ENCODE results near the gene LYPD5.
A peak's percentile ranks its signal among the peaks of the same experiment; 100 is the strongest.
"Not testable (repeated sequence)": the region's sequence is repeated elsewhere in the genome, so short reads cannot be mapped to it uniquely, and the experiment has no call there.

Gene LYPD5

DNA sequence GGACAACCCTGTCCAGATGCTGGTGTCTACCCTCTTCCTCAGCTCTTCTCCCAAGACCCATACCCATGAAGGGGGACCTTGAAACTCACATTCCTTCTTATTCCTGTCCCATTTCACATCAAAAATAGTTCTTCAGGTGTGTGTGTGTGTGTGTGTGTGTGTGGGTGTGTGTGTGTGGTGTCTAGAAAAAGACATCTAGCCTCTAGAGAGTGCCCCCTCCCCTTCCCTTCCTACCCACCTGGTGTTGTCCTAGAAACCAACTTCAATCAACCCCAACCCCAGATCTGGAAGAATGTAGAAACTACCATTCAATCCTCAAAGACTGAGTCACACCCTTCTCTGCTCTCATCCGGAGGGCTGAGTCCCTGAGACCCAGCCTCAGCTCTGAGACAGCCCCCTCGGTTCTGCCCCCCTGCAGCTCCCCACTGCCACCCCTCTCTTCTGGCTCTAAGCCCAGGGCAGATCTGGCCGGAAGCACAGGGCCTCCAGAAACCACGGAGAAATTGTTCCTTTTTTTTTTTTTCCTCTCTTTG lies 25.0 kb downstream of the LYPD5 start:
- DNase-seq (ENCODE audit: low spot score), result no peak

DNA sequence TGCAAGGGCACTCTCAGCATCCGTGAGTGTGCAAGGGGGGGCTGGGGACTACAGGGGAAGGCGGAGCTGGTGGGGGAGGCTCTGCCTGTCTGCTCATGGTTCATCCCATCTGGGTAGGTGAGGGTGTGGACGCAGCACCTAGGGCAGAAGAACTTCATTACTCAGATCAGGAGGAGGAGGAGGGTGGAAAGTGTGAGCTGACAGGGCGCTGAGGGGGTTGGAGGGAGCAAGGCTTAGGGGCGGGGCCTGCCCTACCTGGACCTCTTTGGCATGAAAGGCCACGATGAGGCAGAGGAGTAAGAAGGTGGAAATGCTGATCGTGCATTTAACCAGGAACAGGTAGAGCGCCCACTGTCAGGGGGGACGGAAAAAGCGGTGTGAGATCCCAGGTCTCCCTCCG lies 26.0 kb downstream of the LYPD5 start:
- DNase-seq (ENCODE audit: low spot score), result no peak

DNA sequence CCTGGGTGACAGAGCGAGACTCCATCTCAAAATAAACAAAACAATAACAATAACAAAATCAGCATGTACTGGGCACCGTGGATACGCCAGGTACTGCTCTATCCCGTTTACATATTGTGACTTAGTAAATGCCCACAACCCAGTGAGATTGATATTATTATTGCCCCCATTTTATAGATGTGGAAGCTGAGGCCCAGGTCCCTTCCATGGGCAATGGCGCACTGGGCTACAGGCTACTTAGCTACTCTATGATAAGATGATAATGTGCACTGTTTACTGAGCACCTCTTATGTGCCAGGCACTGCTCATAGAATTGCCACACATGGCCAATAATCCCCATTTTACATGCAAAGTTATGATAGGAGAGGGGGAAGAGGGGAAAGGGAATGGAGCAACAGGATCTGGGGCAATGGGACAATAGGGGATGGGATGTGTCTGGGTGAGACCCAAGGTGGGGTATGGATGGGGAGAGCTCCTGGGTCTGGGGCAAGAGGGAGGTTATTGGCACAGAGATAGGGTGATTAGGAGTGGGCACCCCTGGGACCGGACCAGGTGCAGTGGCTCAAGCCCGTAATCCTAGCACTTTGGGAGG lies 26.9 kb downstream of the LYPD5 start:
- DNase-seq (ENCODE audit: low spot score), result no peak

DNA sequence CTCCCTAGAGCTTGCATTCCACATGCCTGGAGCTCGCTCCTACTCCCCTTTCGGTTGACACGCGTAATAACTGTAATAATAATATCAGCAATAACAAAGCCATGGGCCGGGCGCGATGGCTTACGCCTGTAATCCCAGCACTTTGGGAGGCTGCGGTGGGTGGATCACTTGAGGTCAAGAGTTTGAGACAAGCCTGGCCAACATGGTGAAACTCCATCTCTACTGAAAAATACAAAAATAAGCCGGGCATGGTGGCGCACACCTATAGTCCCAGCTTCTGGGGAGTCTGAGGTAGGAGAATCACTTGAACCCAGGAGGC lies 27.3 kb downstream of the LYPD5 start:
- not testable (repeated sequence) for DNase-seq (ENCODE audit: low spot score)

DNA sequence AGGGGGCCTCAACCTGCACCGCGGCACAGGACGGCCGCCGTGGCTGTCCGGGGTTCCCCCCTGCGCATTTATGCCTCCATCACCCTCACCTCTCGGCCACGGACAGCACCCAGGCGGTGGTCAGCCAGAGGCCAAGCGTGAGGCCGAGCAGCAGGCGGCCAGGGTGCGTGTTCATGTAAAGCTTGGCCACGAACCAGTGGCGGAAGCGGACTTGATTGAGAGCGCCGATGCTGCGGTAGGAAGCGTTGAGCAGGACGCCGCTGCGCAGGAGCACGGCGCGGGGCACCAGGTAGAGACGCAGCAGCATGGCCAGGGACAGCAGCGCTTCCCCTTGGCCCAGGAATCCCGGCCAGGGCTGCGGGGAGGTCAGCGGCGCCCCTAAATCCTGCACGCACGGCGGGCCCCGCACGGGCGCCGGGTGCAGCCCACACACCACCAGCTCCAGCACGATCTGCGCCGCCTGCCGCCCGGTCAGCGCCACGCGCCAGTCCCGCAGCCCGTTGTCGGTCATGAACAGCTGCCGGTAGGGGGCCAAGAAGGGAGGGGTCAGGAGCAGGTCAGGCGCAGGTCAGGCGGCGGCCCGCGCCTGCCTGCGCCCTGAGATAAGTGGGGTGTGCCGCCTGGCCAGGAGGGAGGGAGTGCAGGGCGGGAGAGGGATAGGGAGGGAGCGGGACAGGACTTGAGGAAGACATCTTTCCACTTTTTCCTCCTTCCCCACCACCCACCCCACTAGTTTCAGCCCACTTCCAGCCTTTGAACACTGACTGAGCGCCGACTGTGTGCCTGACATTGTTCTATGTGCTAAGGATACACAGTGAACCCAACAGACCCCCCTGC lies 27.9 kb downstream of the LYPD5 start:
- peak; percentile 87 for DNase-seq (ENCODE audit: low spot score)

DNA sequence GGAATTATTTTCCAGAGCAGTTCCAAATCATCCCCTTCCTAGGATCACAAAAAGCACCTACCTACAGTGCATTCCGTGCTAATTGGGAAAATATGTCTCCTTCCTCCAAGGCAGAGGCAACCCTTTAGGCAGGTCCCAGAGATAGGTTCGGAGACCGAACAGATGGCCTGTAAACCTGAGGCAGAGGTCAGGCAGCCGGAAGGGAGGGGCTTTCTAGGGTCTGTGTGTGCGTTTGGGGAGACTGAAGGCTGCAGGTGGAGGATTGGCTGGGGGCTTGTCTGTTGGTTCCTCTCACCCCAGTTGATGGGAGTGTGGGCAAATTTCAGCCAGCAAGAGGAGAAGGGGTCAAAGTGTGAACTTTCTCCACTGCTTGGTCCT lies 28.5 kb downstream of the LYPD5 start:
- no peak for DNase-seq (ENCODE audit: low spot score)

DNA sequence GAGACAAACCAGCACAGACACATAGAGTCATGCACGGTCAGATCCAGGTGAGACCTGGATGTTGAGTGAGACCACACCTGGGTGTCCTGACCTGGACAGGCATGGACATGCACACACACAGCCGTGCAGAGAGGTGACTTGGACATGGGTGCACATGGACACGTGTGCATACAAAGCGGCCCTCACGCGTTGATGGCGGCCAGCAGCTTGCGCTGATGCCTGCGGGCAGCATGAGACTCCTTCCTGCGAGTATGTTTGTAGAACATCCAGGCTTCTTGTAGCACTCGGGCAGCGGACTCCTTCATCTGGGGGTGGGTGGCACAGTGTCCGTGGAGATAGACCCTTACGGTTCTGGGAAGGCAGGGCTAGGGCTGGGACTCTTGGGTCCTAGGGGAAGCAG lies 33.0 kb downstream of the LYPD5 start:
- no peak for DNase-seq (ENCODE audit: low spot score)

DNA sequence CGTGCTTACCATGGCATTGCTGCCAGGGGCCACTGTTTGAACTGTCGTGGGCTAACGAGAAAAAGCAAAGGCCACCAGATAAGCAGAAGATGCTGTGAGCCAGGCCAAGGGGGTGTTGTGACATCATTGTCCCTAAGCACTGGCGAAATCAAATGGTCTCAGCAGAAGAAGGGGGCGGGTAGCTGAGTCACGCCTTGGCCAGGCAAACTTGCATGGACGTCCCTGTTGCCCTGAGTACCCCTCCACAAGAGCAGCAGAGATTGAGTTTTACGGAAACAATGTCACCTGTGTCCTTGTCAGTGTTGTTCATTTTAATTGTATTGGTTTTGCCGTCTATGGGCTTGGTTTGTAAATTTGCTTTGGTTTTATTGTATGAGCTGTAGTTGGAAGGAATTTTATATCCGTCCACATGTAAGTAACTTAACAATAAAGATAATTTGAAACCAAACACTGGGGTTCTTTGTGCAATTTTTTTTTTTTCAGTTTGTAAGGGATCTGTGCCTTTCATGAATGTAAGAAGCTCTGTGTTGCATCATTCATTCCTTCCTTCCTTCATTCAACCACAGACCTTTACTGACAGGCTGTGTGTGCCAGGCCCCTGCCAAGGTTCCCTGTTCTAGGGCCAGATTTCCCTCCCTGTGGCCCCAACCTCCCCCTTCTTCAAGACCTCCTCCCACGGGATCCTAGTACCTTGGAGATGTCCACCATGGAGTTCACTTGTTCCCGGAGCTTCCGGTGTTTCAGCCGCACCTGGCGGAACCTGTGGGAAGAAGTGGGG lies 33.8 kb downstream of the LYPD5 start:
- no peak for DNase-seq (ENCODE audit: low spot score)

DNA sequence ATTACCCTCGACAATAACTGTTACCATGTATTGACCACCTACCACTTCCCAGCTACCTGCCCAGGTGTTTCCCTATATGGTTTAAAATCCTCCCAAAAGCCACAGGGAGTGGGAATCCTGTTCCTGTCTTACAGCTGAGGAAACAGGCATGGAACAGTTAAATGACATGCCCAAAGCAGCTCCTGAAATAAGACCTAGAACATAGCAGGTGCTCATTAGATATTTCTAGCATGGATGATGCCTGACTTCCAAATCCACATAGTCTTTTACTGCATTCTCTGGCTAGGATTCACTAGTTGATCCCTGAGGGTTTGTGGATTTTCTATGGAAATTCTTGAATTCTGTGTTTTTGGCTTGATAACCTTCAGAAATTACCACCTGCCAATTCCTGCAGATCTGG lies 34.4 kb downstream of the LYPD5 start:
- DNase-seq (ENCODE audit: low spot score), result no peak

DNA sequence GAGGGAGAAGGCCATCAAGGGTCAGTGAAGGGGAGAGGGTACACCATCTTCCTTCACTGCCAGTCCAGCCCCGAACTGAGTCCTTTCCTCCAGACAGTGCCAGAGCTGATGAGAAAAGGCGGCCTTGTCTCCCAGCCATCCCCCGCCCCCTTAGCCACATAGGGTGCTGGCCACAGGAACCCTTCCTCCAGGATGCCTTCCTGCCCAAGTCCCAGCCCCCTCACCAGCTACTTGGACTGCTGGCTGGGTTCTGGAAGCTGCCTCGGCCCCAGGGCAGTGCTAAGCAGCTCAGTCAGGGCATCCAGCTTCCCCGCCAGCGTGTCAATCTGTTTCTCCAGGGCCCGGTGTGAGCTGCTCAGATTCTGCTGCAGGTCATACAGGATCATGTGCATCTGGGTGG lies 34.9 kb downstream of the LYPD5 start:
- no peak for DNase-seq (ENCODE audit: low spot score)

DNA sequence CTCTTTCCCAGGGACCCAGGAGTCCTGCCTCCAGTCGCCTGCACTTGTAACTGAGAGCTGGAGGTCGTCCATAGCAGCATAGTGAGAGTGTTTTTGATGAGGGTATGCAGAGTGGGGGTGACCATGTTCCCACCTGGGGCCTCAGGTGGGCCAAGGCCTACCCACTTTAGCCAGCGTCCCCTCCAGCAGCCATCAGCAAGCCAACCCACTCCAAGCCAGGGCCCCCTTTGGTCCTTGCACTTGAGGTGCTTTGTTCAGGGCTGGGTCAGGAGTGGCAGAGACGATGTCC lies 35.5 kb downstream of the LYPD5 start:
- no peak for DNase-seq (ENCODE audit: low spot score)

DNA sequence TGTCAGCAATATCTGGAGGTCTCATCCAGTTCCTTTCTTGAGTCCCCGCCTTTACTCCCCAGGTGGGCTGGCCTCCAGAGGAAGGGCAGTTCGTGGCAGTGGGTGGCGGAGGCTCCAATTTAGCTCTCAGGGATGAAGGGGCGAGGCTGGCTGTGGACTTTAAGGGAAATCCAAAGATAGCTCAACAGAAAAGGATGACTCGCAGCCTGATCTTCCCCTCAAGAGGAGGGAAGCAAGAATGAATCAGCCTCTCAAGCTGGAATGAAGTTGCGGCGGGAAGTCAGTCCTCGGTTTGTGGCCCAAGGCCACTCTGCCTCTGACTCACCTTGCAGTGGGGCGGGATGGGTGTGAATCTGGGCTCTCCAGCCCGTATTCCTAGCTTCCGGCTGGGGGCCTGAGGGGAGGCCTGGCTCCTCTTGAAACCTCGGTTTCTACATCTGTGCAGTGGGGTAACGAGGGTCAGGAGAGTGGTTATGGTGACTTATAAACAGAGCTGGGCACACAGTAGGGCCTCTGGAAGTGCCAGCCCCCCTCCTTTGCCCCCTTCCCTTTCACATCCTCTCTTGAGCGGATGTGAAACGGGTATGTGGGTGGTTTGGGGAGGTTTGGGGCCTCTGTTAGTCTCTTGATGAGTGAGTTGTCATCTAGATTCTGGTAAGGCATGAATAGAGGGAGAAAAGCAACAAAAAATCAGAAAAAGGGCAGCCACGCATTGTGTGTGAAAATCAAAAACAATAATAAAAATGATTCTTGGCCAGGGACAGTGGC lies 37.0 kb downstream of the LYPD5 start:
- DNase-seq (ENCODE audit: low spot score), result no peak

DNA sequence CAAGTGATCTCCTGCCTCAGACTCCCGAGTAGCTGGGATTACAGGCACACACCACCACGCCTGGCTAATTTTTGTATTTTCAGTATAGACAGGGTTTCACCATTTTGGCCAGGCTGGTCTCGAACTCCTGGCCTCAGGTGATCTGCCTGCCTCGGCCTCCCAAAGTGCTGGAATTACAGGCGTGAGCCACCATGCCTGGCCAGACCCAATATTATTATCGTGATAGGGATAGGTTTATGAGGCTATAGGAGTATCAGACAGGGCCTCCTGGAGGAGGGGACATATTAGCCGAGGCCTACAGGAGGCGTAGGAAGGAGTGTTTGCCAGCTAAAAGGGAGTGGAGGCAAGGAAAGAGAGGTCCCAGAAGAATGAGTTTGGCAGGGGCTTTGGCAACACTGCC lies 37.6 kb downstream of the LYPD5 start:
- not testable (repeated sequence) for DNase-seq (ENCODE audit: low spot score)

DNA sequence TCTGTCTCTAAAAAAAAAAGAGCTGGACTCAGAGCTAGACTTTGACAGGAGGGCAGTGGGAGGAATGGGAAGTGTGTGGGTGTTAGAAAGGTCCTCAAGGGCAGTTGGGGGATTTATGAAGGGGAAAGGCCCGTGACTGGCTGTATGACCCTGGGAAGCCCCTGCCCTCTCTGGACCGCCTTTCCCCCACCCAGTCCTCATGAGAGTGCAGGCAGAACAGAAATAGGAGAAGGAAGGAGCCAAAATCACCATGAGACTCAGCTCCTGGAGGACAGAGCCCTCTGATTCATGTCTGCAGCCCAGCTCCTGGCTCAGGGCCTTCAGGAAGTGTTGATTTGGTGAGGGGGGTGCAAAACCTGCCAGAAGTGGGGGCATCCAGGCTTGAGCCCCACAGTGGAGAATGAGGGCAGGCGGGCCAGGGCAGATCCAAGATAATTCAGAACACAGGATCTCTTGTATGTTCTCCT lies 38.7 kb downstream of the LYPD5 start:
- DNase-seq (ENCODE audit: low spot score), result no peak

DNA sequence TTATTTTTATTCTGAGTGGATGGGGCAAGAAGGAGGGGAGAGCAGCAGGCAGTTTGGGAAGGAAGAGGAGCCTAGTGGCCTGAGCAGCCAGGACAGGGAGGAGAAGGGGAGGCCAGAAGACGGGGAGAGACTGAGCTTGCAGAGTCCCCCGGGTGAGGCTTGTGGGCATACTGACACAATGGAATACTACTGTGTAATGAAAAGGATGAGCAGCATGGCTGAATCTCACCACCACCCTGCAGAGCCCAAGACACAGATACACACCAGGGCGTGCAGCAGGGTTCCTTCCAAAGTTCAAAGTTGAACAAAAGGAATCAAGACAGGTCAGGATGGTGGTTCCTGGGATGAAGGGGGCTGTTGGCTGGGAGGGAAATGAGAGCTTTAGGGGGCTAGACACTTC lies 39.4 kb downstream of the LYPD5 start:
- DNase-seq (ENCODE audit: low spot score), result no peak

DNA sequence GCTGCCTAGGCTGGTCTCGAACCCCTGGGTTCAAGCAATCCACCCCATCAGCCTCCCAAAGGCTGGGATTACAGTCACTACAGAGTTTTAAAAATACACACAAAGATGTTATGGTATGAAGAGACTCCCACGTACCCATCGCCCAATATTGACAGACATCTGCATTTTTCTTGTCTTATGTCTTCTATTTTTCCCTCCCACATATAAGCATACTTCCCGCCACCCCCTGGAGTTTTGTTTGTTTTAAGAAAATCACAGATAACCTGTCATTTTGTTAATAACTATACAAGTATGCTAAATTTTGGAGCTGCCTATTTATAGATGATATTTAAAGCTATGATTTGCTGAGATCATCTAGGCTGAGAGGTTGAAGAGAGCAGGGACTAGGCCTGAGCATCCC lies 41.3 kb downstream of the LYPD5 start:
- DNase-seq (ENCODE audit: low spot score), result no peak

DNA sequence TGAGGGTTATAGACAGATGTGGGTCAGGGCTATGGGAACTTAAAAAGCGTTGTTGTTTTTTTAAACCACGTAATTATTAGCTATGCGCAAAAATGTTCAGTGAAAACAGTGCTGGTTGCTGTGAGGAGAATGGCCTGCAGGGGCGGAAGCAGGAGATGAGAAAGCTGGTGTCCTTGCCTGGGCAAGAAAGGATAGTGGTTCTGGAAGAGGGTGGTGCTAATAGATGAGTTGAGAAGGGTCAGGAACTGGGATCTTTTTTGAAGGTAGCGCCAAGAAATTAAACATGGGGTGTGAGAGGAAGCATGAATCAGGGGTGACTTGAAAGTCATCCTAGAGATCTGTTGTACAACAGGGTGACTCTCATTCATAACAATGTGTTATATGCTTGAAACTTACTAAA lies 42.7 kb downstream of the LYPD5 start:
- DNase-seq (ENCODE audit: low spot score), result no peak

DNA sequence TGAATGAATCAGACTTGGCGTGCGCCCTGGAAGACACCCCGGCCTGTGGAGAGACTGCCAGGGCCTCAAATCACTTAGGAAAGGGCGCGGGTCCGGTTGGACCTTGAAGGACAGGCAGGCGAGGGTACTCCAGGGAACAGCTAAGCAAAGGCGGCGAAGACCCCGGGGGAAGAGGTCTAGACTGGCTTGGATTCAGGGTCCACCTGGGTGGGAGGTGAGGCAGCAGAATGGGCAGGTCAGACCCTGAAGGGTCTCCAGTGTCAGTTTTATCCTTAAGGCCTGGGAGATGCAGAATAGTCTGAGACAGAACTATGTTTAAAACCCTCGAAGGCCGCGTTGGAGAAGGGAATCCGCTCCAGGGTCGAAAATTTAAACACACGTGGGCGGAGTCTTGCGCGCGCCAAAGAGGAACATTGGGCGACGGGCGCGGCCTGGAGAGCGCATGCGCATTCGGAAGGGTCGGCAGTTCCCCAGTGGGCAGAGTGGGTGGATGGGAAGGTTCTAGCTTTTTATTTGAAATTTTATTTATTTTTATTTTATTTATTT lies 46.9 kb downstream of the LYPD5 start:
- peak; percentile 83 for DNase-seq (ENCODE audit: low spot score)

DNA sequence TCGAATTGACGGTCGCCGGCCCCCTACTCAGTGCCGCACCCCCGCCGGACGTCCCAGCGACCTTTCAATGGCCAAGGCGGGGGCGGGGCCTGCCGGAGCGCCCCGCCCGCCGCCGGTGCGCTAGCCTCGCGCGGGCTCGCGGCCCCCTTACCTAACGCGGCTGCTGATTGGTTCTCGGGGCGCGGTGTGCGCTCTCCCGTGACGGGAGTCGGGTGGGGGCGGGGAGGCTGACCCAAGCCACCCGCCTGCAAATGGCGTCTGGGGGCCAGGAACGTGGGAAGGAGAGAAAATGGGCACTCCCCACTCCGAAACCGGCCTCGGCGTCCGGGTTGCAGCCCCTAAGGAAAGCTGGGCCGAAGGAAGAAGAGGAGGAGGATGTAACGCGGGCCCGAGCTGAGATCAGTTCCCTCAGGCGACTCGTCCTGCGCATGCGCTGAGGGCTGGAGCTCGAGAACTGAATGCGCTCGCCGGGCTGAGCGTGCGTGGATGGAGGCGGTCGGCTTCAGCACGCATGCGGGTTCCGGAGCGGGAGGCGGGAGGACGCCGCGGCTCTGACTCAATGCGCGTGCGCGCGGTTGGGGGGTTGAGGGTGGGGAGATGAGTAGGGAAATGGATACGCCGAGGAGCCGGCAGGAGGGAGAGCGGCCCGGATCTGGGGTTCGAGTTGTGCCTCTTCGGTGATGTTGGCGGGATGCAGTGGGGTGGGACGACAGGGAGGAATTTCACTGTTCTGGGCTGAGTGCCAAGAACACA lies 47.6 kb downstream of the LYPD5 start, which contains the start of gene SMG9:
Gene SMG9, minus strand, starts transcription at position 460 of the 753 bp plus-strand sequence. CDS start 4,221 bp downstream, outside the sequence.
- peak; percentile 99 for DNase-seq (ENCODE audit: low spot score)

DNA sequence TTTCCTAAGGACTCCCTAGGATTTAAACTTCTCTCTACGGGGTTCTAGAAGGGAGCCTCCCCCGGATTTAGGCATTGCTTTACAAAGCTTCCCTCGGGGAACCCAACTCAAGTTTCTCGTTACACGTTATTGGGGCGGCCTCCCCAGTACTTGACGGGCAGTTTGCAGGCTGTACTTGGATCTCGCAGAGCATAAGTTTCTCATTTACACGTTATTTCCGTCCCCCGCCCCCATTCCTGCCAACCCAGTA lies 48.1 kb downstream of the LYPD5 start:
- no peak for DNase-seq (ENCODE audit: low spot score)

DNA sequence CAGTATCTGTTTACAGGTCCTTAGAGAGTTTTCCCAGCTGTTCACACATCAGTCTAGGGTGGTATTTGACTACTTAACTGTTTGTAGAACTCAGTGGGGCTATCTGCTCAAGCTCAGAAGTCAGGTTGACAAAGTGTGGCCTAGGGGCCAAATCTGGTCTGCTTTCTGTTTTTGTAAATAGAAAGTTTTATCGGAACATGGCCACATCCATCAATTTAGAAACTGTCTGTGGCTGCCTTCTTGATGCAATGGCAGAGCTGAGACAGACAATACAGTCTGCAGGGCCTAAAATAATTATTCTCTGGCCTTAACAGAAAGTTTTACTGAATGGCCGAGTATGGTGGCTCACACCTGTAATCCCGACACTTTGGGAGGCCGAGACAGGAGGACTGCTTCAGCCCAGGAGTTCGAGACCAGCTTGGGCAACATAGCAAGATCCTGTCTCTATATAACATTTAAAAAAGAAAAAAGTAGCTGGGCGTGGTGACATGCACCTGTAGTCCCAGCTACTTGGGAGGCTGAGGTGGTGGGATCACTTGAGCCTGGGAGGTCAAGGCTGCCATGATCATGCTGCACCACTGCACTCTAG lies 49.9 kb downstream of the LYPD5 start:
- no peak for DNase-seq (ENCODE audit: low spot score)

Measured in D341Med (cell line).